GM18909 (cell line): ENCODE measurements around the gene MYPOP.
A peak's percentile ranks its signal among the peaks of the same experiment; 100 is the strongest.

ENCODE experiments used
- ATAC-seq: cut with Tn5 transposase; IDR thresholded peaks from one replicate; pipeline ENCODE4 v1.9.1; 2021; ENCODE audit warnings: mild to moderate bottlenecking; ENCODE audit not compliant: unreplicated experiment, poor library complexity

The MYPOP gene

DNA sequence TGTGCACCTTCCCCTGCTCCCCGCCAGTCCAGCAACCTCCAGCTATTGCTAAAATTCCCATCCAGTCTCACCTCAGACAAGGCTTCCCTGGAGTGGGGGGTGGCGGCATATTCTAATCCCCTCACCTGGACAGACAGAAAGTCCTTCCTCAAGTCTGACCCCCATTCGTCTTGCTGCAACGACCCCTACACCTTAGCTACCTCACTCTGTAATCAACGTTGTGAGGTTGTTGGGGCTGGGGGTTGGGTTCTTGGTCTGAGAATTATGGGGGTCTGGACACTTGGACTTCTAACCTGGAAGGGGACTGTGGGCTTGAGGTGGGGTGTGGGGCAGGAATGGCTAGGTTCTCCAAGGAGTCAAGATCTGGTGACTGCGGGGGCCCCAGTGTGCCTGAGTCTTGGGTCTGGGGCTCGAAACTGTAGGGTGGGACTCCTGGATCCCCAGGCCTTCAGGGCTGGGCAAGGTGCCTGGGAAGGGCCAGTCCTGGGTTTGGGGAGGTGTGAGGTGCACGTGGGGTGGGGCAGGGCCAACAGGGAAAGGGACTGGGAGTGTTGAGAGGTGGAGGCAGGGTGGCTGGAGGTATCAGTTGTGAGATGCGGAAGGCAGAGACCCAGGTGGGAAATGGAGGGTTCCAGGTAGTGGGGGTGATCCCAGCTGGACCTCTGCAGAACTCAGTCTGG, 37.0 kb downstream of the MYPOP start:
- no peak for ATAC-seq

DNA sequence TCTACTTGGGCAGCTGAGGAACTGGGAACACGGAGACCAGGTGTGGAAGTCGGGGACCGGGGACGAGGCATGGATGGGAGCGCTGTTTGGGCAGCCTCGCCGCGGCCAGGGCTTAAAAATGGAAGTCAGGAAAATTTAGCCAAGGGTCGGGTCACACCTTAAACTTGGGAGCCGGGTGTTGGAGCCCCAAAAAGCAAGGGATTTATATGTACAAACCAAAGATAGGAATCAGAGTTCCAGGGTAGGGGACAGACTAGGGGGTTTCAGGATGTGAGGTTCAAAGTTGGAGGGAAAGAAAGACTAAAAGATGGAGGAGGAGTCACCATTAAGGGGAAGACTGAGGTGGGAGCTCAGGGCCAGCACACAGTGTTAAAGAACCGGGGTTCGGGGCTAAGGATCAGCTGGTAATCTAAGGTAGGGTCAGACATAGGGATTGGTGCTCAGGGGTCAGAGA, 37.8 kb downstream of the MYPOP start:
- no peak for ATAC-seq

DNA sequence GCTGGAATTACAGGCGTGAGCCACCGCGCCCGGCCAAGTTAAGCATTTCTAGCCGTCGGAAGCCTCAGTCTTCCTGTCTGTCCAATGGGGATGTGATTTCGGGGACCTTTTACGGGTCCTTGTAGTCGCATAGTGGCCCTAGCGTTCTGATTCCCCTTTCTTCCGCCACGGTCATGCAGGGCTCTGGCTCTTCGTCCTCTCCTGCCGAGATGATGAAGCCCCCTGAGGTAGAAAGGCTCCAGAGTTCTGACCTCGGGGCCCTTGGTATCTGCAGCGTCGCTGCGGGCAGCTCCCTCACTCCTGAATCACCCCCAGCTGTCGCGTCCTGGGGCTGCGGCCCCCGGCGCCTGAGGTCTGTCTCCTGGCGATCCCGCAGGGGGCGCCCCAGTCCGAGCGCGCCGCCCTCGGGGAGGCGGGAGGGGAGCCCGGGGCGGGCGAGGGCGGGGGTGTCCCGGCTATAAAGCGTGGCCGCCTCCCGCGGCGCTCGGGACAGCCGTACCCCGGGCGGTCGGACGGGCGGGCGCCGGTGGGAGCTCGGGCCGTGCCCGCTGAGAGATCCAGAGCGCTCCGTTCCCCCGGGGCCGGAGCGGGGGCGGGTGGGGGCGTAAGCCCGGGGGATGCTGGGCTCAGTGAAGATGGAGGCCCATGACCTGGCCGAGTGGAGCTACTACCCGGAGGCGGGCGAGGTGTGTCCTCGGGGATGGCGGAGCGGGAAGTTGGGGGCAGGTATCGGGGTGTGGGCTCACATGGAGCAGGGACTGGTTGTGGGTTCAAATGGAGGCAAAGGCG, 38.4 kb downstream of the MYPOP start, which contains the start of gene FOXA3:
FOXA3 (plus strand) TSS at position 487 of the 789 bp plus-strand sequence; CDS start at position 618, 131 bp downstream.
- ATAC-seq: no peak

DNA sequence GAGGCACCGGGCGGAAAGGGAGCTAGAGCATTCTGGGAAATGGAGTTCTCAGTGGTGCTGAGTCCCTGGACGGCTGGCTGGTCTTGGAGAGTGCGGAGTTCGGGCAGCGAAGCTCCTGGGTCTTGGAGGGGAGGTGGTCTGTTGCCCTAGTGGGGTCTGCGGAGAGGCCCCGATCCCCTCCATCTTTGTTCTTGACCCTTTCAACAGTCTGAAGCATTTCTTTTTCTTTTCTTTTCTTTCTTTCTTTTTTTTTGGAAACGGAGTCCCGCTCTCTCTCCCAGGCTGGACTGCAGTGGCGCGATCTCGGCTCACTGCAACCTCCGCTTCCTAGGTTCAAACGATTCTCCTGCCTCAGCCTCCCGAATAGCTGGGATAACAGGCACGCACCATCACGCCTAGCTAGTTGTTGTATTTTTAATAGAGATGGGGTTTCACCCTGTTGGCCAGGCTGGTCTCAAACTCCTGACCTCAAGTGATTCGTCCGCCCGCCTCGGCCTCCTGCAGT, 39.0 kb downstream of the MYPOP start:
- ATAC-seq: no peak

DNA sequence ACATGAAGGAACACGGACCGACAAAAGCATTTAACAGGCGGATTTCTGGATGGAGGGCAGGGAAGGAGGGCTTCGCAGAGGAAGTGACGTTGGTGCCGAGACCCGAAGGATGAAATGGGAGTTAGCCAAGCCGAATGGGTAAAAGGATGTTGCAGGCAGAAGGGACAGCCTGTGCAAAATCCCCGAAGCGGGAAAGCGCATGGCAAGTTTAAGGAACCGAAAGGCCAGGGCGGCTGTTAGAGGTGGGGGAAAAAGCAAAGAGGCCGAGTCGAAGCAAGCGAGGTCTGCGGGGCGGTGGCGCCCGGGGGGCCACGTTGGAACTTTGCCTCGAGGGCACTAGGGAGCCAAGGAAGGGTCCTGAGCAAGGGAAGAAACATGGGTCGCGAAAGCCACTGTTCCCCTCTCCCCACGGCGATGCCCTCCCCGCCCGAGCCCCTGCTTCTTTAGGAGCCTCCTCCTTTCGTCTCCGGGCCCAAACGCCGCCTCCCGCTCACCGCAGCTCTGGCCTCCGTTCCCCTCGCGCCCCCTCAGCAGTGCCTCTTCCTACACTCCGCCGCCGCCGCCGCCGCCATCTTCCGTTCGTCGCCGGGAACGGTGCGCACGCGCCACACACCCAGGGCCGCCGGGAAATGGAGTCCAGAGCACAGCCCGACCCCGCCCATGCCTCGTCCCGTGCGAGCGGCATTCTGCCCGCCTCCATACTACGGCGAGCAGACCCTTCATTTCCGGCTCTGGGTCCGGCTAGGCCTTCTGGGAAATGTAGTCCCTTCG, 39.7 kb downstream of the MYPOP start, which contains the start of gene SYMPK:
SYMPK (minus strand) TSS at position 584 of the 771 bp plus-strand sequence. CDS start 8,652 bp downstream, outside the sequence.
- ATAC-seq: peak; percentile 92

DNA sequence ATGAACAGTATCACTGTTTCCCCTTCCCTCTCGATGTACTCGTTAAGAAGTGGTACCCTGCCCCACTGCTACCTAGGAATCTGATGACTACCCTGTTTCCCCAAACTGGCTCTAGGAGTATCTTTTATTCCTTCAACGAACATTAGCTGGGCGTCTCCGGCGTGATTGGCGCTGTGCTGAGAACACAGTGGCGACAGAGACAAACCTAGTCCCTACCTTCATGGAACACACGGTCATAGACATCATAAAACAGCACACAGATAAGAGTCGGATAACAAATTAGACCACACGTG, 40.2 kb downstream of the MYPOP start:
- no peak for ATAC-seq

DNA sequence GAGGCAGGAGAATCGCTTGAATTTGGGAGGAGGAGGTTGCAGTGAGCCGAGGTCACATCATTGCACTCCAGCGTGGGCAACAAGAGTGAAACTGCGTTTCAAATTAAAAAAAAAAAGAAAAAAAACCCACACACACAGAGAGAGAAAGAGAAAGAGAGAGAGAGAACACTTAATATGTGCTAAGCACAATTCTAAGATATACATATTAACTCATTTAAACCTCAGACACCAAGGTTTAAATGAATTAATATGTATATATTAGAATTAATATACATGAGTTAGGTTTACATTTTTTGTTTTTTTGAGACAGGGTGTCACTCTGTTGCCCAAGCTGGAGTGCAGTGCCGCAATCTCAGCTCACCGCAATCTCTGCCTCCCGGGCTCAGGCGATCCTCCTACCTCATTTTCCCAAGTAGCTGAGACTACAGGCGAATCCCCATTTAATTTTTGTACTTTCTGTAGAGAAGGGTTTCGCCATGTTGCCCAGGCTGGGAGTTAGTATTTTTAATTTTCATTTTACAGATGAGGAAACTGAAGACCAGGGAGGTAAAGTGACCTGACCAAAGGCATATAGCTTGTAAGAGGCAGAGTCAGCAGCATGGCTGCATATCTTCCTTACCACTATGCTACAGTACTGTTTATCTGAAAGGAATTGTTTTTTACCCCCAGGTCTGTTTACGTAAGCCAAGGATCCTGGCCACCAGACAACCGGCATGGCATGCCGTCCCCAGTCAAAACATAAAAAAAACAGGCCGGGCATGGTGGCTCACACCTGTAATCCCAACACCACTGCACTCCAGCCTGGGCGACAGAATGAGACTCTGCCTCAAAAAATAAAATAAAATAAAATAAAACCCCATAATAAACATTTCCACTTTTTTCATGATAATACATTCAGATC, 41.8 kb downstream of the MYPOP start:
- no peak for ATAC-seq

DNA sequence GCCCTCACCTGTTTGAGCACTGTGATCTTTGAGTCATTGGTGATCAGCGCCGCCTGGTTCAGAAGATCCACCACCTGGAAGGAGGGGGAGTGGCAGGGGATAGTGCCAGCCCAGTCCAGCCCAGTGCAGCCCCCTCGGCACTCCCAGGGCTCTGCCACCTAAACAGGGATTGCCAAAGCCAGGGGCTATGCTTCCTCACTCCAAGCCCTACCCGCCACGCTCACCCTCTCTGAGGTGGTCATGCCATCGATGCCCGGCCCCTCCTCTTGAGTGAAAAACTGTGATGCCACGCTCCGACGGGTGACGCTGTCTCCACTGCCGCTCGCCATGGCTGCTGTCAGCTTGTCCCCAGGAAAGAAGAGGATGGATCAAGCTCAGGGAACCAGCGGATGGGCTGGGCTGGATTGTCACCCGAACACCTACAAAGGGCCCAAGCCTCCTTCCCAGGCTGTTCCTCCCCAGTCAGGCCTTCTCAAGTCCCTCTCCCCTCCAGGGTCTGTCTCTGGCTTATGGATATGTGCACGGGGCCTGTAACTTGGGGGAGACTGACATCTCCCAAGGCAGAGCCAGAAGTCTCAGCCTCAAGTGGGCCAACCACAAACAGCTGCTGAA, 48.1 kb downstream of the MYPOP start:
- ATAC-seq: no peak

DNA sequence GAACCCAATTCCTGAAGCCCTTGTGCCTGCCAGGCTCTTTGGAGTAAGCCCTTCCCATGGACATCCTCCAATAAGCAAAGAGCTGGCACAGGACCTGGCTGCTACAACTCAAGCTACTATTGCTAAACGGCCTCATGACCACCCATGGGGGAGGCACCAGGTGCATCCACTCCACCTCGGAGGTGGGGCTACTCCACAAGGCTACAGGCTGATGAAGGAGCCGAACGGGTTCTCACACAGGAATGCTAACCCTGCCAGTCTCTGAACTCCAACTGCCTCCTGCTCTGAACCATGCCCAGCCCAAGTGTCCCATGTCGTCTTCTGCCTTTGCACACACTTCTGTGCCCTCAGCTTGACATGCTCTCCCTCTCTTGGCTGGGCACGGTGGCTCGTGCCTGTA, 49.4 kb downstream of the MYPOP start:
- ATAC-seq: no peak

DNA sequence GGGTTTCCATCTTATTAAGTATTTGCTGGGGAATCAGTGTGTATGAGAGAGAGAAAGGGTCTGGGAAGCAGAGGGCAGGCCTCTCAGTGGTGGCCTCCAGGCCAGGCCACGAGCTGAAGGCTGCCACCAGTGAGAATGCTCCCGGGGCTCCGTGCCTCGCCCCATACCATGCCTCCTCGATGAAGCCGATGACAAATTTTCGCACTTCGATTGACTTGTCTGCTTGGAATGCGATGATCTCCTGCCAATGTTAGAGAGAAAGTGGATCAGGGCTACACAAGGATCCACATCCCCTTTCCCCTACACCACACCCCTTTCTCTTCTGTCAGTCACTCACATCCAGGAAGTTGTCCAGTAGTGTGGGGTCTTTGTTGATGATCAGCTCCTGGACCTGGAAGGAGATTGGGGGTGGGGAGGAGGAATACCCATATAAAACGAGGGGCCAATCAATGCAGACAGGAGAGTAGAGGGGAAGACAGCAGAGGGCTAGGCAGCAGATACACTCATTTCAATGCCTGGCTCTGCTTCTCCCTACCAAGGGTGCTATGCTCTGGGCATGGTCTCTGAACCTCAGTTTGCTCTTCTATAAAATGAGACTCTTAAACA, 50.2 kb downstream of the MYPOP start:
- ATAC-seq: no peak

DNA sequence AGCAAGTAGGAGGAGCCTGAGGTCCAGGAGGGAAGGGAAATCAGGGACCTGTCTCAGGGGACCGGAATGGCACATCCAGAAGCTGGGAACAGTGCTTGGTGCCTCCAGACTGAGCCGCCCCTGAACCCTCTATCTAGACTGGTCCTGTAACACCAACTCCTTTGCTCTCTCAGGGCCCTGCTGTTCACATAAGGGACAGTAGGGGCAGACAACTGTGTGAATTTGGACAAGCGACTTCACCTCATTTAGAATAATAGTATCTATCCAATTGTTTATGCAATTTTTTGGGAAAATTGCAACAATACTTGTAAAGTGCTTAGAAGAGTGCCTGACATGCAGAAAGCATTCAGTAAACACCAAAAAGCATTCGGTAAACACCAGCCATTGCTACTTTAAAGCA, 53.5 kb downstream of the MYPOP start:
- no peak for ATAC-seq

DNA sequence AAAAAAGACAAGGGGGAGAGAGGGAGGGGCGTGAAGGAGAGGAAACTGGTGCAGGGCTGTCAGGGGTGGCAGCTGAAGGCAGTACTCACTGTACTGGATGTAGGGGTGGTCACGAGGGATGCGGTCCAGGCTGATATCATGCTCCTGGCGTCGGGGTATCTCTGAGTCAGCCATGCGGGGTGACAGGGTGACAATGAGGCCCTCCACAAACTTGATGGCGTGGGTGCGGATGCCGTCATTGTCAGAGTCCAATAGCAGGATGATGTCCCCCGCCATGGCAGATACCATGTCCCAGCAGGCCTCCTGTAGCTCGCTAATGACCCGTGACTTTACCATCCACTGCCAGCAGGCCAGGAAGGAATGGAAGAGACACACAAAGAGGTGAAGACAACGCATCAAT, 54.8 kb downstream of the MYPOP start:
- ATAC-seq: no peak

DNA sequence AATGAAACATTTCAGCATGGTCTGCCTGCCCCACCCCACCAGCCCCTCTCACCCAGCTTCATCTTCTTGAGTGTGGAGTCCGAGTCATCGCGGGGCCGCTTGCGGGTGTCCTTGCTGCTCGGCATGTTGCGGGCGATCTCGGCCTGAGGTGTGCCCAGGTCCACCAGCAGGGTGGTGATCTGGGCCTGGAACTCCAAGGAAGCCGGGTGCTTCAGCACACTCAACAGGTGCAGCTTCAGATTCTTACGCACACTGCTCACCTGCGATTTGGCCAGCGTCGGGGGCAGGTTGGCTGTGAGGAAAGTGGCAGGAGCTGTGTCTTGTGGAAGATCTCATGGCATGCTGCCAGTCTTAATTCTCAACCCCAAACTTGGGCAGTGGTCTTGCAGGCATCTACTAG, 60.2 kb downstream of the MYPOP start:
- ATAC-seq: no peak
